HG02852 (cell line): ENCODE results near the gene SERINC2.
"Not testable (repeated sequence)": the region's sequence is repeated elsewhere in the genome, so short reads cannot be mapped to it uniquely, and the experiment has no call there.

Experiments
- ATAC-seq: cut with Tn5 transposase; IDR thresholded peaks from one replicate; pipeline ENCODE4 v1.9.1; 2021; ENCODE audit warnings: mild to moderate bottlenecking, moderate library complexity; ENCODE audit not compliant: unreplicated experiment

SERINC2 gene

DNA sequence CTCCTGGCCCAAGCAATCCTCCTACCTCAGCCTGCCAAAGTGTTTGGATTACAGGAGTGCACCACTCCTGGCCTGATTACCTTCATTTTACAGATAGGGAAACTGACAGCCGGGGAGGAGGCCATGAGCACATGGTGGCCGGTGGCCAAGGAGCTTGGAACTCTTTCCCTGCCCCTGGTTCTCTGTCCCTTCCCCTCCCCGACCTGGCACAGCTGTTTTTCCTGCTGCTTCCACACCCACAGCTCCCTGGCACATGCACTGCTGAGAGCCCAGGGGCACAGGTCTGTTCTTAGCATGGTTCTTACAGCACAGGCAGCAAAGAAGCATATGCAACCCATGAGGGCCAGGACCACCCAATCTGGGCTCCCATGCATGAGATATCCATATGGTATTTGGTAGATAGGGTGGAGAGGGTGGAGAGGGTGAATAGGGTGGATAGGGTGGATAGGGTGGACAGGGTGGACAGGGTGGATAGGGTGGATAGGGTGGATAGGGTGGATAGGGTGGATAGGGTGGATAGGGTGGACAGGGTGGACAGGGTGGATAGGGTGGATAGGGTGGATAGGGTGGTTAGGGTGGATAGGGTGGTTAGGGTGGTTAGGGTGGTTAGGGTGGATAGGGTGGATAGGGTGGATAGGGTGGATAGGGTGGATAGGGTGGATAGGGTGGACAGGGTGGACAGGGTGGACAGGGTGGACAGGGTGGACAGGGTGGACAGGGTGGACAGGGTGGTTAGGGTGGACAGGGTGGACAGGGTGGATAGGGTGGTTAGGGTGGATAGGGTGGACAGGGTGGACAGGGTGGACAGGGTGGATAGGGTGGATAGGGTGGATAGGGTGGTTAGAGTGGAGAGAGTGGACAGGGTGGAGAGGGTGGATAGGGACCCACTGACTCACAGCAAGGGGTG is 18.6 kb downstream of the SERINC2 start:
- not testable (repeated sequence) for ATAC-seq

- no peak for ATAC-seq
These were observed 19.8 kb downstream of the SERINC2 start for GRCh38 chr1:31432592-31433395.

GRCh38 chr1:31433396-31433930 is 20.4 kb downstream of the SERINC2 start:
- ATAC-seq = no peak

GRCh38 chr1:31434101-31434871 is 21.3 kb downstream of the SERINC2 start:
- ATAC-seq = no peak

DNA sequence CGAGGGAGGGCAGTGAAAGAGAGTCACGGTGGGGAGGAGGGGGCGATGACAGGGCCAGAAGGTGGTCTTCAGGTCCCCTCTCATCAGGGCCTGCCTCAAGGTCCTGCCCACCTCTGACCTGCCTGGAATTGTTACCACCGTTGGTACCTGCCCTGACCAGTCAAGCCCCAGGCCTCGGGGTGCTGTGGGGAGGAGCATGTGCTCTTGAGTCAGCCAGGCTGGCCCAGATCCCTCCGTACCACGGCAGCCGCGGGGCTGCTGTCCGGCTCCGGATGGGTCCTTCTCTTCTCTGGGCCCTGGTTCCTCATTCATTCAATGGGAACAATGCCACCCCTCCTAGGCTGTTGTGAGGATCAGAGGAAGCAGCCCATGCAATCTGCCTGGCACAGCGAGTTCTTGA is 22.0 kb downstream of the SERINC2 start:
- ATAC-seq = no peak

DNA sequence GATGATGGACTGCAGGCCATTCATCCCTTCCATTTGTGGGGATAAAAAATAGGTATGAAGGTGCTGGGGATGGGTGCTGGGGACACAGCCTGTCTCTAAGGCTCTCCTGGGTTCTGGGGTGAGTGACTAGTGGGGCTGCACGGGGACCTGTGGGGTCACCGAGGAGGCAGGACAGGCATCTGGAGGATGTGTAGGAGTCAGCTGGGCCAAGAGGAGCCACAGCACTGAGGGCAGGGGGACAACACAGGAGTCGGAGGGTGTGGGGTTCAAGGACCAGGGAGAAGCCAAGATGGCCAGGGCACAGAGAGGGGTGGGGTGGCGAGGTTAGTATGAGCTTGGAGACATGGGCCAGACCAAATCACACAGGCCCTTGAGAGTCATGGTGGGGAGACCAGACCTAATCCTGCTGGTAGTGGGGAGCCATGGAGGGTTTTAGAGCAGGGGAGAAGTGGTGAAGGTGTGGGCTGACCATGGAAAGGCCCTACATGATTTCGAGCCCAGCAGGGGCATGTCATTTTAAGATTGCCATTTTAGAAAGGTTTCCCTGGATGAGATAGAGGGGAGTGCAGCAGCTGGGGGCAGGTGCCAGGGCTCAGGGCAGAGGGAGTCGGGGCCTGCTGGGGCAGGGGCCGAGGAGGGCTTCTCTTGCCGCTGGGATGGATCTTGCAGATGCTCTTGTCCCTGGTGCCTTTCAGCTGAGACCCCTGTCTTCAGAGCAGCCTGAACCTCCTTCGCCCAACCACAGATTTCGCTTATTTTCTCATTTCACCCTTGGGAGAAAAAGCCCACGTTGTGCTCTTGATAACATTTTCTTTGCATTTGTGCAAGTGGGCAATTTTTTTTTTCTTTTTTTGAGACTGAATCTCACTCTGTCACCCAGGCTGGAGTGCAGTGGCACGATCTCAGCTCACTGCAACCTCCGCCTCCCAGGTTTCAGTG is 22.7 kb downstream of the SERINC2 start:
- no peak for ATAC-seq

GRCh38 chr1:31436596-31437432 is 23.8 kb downstream of the SERINC2 start:
- ATAC-seq = no peak

DNA sequence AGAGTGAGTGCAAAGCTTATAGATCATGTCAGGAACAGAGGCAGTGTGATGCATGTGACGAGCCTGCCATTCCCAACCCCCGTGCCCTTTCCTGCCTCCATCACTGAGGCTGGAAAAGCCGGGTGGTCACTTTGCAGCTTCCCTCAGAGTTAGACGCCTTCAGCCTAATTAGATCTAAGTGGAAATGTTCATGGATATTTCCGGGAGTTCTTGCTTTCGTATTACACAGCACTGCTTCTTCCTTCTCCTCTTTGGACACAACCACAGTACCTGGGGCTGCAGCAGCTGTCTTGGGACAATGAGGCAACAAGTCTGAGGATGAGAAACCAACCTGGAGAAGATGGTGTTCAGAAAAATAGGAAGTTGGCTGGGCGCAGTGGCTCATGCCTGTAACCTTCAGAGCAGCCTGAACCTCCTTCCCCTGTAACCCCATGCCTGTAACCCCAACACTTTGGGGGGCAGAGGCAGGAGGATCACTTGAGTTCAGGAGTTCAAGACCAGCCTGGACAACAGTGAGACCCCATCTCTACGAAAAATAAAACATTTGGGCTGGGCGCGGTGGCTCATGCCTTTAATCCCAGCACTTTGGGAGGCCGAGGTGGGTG is 24.5 kb downstream of the SERINC2 start:
- no peak for ATAC-seq

GRCh38 chr1:31439276-31439675 is 26.3 kb downstream of the SERINC2 start:
- no peak for ATAC-seq

GRCh38 chr1:31441073-31441472 is 28.1 kb downstream of the SERINC2 start:
- ATAC-seq = no peak

DNA sequence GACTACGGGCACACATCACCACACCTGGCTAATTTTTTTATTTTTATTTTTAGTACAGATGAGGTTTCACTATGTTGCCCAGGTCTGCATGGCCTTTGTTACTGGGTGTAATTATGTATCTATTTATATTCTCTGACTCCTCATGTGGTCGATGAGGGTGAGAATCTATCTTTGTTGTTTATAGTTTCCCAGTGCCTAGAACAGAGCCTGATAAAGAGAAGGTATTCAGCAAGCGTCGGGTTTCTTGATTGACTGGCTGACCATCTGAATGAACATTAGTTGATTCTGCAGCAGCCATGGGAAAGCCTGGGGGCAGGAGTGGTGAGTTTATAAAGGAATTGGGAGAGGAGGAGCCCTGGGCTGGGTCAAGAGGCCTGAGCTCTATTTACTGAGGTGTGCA is 28.5 kb downstream of the SERINC2 start:
- ATAC-seq = no peak

GRCh38 chr1:31441970-31442647 is 29.1 kb downstream of the SERINC2 start:
- ATAC-seq = no peak

DNA sequence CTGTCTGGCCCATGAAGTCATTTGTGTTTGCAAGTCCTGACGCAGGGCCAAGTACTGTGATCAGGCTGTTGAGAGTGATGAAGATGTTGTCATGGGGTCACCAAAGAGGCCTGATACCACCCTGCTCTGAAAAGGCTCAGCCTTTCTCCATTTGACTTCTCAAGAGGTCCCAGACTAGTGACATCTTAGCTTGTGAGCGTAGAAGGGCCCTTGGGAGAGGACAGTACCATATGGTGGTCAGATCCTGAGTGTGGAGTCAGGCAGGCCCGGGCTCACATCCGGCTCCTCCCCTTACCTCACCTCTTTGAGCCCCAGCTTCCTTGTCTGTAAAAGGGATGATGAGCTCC is 29.6 kb downstream of the SERINC2 start:
- ATAC-seq = no peak

DNA sequence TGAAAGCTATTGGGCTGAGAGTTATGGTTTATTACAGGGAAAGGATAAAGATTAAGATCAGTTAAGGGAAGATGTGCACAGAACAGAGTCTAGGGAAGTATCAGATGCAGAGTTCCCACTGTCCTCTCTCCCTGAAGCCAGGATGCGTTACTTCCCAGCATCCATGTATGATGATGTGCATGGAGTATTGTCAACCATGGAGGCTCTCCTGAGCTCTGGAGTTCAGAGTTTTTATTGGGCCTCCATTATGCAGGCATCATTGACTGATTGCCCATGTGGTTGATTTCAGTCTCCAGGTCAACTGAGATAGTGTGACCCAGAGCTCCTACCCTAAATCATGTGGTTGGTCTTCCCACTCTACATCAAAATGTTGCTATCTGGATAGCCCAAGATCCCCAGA is 30.7 kb downstream of the SERINC2 start:
- no peak for ATAC-seq

DNA sequence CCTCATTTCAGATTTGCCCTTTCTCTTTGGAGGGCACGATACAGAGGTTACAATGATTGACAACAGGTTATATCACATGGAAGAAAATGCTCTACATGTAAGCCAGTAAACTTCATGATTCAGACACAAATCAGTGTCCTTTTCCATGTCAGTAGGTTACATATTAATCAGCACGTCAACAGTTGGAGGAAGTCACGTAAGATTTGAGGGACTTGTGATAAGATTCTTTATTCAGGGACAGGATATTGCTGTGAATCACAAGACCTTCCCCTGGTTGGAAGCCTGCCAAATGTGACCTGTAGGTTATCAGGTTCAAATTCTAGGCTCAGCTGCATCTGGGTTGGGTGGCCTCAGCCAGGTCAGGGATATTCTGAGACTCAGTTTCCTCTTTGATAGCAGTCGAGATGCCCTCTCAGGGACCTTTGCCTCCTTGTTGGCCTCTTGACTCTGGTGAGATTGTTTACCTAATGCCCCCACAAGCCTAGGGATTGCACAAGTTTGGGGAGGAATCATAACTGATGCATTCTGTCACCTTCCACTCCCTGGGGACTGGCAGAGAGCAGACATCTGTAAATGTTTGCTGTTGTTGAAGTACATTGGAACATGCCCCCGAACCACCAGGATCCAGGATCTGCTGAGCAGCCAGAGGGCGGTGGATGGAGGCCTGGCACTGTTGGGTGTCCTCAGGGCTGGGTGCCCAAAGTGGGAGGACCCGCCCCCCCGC is 31.9 kb downstream of the SERINC2 start:
- no peak for ATAC-seq

GRCh38 chr1:31445951-31446350 is 32.9 kb downstream of the SERINC2 start:
- ATAC-seq = no peak

DNA sequence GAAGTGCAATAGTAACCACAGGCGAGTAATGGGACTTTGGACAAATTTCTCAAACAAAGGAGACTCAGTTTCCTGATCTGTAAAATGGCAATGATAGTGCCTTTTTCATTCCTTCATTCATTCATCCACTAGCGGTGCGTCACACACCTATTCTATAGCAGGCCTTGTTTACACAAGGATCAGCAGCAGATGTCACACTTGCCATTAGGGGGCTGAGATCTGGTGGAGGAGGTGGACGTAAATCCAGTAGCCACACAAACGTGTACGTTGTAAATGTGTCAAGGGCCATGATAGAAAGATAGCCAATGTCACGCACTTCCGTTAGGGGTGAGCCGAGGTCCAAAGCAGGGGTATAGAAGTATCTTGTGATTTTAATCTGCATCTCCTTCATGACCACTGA is 34.2 kb downstream of the SERINC2 start:
- no peak for ATAC-seq
